Fibroblast of pulmonary artery (primary cell): ENCODE measurements around the gene SREK1.
"Not testable (repeated sequence)": the region's sequence is repeated elsewhere in the genome, so short reads cannot be mapped to it uniquely, and the experiment has no call there.

Experiments
- DNase-seq: peaks from one replicate; pipeline ENCODE4 v3.0.0-alpha.2; 2010; ENCODE audit warnings: low read depth
- H3K4me3 ChIP-seq: replicated peaks from 2 replicates; pipeline ENCODE4 v1.5.1; 2011; ENCODE audit warnings: low read depth, mild to moderate bottlenecking, control low read depth, low read length, moderate library complexity
- TF ChIP-seq, protein P1 (sequence below): IDR thresholded peaks from 2 replicates; pipeline ENCODE4 v1.5.1; 2011; ENCODE audit warnings: mild to moderate bottlenecking, control low read depth, low read length, inconsistent platforms; ENCODE audit errors: missing control alignments

SREK1 gene

DNA sequence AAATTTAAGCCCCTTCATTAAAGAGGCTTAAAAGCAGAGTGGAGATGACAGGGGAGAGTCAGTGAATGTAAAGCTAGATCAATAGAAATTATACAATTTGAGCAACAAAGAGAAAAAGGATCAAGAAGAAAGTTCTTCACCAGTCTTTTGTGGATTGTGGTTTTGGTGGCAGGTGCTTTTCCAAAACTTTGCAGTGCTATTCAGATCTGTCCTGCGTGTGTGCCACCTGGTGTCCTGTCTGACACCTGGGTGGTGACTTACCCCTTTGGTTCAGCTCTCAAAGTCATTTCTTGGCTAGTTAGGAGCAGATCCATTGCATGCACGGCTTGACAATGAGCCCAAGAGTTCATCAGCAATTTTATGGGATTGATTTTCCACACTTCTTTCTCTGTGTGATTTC is 69.4 kb downstream of the SREK1 start:
- H3K4me3 ChIP-seq = no peak overlapping the region
- TF ChIP-seq, protein P1, sequence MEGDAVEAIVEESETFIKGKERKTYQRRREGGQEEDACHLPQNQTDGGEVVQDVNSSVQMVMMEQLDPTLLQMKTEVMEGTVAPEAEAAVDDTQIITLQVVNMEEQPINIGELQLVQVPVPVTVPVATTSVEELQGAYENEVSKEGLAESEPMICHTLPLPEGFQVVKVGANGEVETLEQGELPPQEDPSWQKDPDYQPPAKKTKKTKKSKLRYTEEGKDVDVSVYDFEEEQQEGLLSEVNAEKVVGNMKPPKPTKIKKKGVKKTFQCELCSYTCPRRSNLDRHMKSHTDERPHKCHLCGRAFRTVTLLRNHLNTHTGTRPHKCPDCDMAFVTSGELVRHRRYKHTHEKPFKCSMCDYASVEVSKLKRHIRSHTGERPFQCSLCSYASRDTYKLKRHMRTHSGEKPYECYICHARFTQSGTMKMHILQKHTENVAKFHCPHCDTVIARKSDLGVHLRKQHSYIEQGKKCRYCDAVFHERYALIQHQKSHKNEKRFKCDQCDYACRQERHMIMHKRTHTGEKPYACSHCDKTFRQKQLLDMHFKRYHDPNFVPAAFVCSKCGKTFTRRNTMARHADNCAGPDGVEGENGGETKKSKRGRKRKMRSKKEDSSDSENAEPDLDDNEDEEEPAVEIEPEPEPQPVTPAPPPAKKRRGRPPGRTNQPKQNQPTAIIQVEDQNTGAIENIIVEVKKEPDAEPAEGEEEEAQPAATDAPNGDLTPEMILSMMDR = no peak
- no peak for DNase-seq

GRCh38 chr5:66222455-66222854 is 78.4 kb downstream of the SREK1 start:
- no peak for DNase-seq
- no peak overlapping the region for H3K4me3 ChIP-seq
- TF ChIP-seq, protein P1 = no peak

- not testable (repeated sequence) for H3K4me3 ChIP-seq, DNase-seq
Observed at GRCh38 chr5:66222896-66223295, 78.8 kb downstream of the SREK1 start.

- DNase-seq = peak; percentile 28
- TF ChIP-seq, protein P1 = peak; percentile 47
- no peak overlapping the region for H3K4me3 ChIP-seq
Observed at GRCh38 chr5:66223637-66224036, 79.5 kb downstream of the SREK1 start.

DNA sequence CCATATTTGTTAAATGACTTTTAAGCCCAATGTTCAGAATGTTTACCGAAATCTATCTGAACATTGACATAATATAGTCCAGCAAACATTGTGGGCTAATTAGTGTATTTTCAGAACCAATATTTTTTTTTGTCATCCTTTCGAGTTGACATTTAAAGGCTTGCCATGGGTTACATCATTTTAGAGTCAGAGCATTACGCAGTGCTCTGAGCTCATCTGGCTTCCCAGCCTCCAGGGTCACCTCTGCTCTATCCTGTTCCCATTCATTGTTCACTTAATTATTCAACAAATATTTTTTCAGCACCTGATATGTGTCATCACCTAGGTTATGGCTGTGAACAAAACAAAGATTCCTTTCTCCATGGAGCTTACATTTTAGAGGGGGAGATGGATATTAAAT is 80.2 kb downstream of the SREK1 start:
- TF ChIP-seq, protein P1 = no peak
- no peak overlapping the region for H3K4me3 ChIP-seq
- DNase-seq = no peak

DNA sequence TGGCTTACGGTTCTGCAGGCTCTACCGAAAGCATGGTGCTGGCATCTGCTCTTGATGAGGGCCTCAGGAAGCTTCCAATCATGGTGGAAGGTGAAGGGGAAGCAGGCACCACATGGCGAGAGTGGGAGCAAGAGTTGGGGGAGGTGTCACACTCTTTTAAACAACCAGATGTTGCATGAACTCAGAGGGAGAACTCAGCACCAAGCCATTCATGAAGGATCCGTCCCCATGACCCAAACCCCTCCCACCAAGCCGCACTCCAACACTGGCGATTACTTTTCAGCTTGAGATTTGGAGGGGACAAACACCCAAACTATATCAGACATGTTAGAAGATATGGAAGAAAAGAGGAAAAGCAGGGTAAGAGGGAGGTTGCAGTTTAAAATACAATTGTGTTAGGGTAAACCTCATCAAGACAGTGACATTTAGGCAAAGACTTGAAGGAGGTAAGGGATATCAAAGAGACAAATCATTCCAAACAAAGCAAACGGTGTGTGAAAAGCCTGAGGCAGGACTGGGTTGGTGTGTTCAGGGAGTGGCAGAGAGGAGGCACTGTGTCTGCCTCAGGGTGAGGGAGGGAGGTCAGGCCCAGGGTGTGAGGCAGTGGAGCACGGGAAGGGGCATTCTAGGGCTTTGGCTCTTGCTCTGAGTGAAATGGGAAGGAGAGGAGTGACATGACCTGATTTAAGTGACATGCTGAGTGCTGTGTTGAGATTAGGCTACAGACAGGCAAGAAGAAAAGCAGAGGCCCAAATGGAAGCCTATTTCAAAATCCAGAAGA is 80.9 kb downstream of the SREK1 start:
- DNase-seq = no peak
- TF ChIP-seq, protein P1 = no peak

DNA sequence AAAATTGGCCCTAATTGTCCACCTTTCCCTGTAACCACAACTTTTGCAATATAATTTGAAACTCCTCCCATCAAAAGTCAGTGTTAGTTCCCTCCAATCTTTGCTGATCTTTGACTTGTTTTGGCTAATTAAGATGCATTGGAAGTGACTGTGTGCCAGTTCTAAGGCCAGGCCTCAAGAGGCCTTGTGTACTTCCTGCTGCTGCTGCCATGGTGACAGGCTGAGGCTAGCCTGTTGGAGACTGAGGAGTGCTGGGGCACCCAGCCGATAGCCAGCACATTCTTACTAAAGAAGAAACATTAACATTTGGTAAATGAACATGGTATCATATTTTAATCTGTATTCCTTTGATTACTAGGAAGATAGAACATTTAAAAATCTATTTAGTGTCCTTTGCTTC is 86.5 kb downstream of the SREK1 start:
- TF ChIP-seq, protein P1 = no peak
- no peak overlapping the region for H3K4me3 ChIP-seq
- DNase-seq = peak; percentile 21

More for the DNA sequence above, 80.9 kb downstream of the SREK1 start:
- H3K4me3 ChIP-seq = no peak overlapping the region
